Suprapubic skin (tissue), 4 donors: ENCODE data around the gene SAMM50.

Experiments
- EP300 ChIP-seq: sonication (generic); formaldehyde crosslinking; IDR thresholded peaks from one replicate; pipeline ENCODE4 v1.6.1; 2017; ENCODE audit warnings: antibody characterized with exemption
- POLR2A ChIP-seq, 2 donors: fragments of 450-650 bp; IDR thresholded peaks; one replicate each; pipeline ENCODE4 v1.6.1; 2017; ENCODE audit warnings: antibody characterized with exemption in 2 of 2, mild to moderate bottlenecking in 2 of 2, moderate library complexity in 2 of 2
- POLR2AphosphoS5 ChIP-seq, 3 donors: sonication (generic); formaldehyde crosslinking; IDR thresholded peaks; one replicate each; pipeline ENCODE4 v1.6.1; 2017; ENCODE audit warnings: antibody characterized with exemption in 3 of 3
- TF ChIP-seq, protein P1 (sequence below), 2 donors: fragments of 200-600 bp in 1 of 2; fragments of 450-650 bp in 1 of 2; sonication (generic) in 1 of 2; IDR thresholded peaks; one replicate each; pipeline ENCODE4 v1.5.1; 2016 to 2019; ENCODE audit warnings: antibody characterized with exemption in 2 of 2, mild to moderate bottlenecking in 1 of 2, moderate library complexity in 1 of 2

DNA sequence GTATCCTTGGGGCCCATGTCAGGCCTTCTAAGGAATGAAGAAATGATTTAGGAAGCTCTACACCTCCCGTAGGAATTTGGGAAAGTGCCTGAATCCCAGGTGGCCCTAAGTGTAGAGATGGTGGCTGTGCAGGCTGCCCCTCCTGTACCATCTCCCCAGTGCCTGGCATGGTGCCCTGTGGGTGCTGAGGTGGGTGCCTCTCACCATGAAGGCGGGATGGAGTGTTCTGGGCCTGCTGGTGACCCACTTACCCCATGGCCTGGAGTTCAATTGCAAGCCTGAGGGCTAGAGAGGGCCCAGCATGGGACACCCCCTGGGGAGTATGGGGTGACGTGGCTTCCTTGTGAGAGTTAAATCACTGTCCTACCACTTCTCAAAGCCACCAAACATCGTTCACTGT lies 19.8 kb downstream of the SAMM50 start:
- TF ChIP-seq, protein P1, sequence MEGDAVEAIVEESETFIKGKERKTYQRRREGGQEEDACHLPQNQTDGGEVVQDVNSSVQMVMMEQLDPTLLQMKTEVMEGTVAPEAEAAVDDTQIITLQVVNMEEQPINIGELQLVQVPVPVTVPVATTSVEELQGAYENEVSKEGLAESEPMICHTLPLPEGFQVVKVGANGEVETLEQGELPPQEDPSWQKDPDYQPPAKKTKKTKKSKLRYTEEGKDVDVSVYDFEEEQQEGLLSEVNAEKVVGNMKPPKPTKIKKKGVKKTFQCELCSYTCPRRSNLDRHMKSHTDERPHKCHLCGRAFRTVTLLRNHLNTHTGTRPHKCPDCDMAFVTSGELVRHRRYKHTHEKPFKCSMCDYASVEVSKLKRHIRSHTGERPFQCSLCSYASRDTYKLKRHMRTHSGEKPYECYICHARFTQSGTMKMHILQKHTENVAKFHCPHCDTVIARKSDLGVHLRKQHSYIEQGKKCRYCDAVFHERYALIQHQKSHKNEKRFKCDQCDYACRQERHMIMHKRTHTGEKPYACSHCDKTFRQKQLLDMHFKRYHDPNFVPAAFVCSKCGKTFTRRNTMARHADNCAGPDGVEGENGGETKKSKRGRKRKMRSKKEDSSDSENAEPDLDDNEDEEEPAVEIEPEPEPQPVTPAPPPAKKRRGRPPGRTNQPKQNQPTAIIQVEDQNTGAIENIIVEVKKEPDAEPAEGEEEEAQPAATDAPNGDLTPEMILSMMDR (IDR thresholded peaks at IDR 0.05) = no peak
- no peak for TF ChIP-seq POLR2A (IDR thresholded peaks at IDR 0.05)
- TF ChIP-seq POLR2AphosphoS5 (IDR thresholded peaks at IDR 0.05) = no peak
- no peak for TF ChIP-seq EP300
